ENCODE measurements around the gene SENP5.

DNA sequence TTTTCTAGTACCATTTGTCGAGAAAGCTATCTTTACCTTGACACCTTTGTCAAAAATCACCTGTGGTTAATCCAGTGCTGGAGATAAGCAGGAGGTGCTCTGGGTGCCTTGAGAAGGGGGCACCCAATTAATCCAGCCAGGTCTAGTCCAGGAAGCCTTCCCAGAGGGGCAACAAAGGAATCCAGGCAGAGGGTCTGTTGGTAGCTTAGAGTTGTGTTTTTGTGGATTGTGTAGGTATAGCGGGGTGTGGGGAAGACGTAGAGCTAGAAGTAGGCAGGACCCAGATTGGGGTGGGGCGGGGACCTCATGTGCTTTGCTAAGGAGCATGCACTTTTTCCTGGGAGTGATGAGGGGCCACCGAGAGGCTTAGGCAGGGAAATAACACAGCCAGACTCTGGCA lies 106.9 kb downstream of the SENP5 start:
- TF ChIP-seq, protein P1, sequence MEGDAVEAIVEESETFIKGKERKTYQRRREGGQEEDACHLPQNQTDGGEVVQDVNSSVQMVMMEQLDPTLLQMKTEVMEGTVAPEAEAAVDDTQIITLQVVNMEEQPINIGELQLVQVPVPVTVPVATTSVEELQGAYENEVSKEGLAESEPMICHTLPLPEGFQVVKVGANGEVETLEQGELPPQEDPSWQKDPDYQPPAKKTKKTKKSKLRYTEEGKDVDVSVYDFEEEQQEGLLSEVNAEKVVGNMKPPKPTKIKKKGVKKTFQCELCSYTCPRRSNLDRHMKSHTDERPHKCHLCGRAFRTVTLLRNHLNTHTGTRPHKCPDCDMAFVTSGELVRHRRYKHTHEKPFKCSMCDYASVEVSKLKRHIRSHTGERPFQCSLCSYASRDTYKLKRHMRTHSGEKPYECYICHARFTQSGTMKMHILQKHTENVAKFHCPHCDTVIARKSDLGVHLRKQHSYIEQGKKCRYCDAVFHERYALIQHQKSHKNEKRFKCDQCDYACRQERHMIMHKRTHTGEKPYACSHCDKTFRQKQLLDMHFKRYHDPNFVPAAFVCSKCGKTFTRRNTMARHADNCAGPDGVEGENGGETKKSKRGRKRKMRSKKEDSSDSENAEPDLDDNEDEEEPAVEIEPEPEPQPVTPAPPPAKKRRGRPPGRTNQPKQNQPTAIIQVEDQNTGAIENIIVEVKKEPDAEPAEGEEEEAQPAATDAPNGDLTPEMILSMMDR (conservative IDR thresholded peaks at IDR 0.05), result no peak
- no peak for TF ChIP-seq EZH2 (IDR thresholded peaks at IDR 0.05; ENCODE audit: low read depth)
